Ovary (tissue), 9 donors: Measurements from ENCODE around the gene HSD17B11. TPM values are rescaled to one million over a fixed set of nuclear protein-coding genes. Genes with fewer than 3 reads are reported as not detected.
A peak's percentile ranks its signal among the peaks of the same experiment; 100 is the strongest.

Experiments used
- DNase-seq, 5 donors: peaks; one replicate each; pipeline ENCODE4 v3.0.0-alpha.2; 2019 to 2020
- H3K27ac ChIP-seq, 2 donors: fragments of 200-600 bp; one replicate each; pipeline versions ENCODE4 v1.5.1 to v1.8.0; 2019 to 2022
- H3K27me3 ChIP-seq: fragments of 200-600 bp; one replicate; pipeline ENCODE4 v1.8.0; 2022
- H3K36me3 ChIP-seq: fragments of 200-600 bp; sonication (generic); one replicate; pipeline ENCODE4 v1.5.1; 2019
- H3K4me1 ChIP-seq: one replicate; pipeline ENCODE4 v1.8.1; 2013; ENCODE audit warnings: mild to moderate bottlenecking, moderate library complexity; ENCODE audit not compliant: insufficient read depth
- H3K4me3 ChIP-seq: fragments of 200-600 bp; sonication (generic); one replicate; pipeline ENCODE4 v1.5.1; 2017
- H3K9me3 ChIP-seq, 2 donors: fragments of 200-600 bp in 1 of 2; sonication (generic) in 1 of 2; one replicate each; pipeline versions ENCODE4 v1.5.1 to v1.8.1; 2013 to 2019; ENCODE audit warnings: mild to moderate bottlenecking in 1 of 2, moderate library complexity in 1 of 2
- CTCF ChIP-seq, 3 donors: fragments of 450-650 bp in 2 of 3; fragments of 200-600 bp in 1 of 3; IDR thresholded peaks; one replicate each; pipeline versions ENCODE4 v1.5.1 to v1.8.0; 2016 to 2022; ENCODE audit warnings: antibody characterized with exemption in 3 of 3, mild to moderate bottlenecking in 1 of 3
- EP300 ChIP-seq: sonication (generic); formaldehyde crosslinking; IDR thresholded peaks from one replicate; pipeline ENCODE4 v1.6.1; 2017; ENCODE audit warnings: antibody characterized with exemption
- POLR2A ChIP-seq: fragments of 450-650 bp; IDR thresholded peaks from one replicate; pipeline ENCODE4 v1.6.1; 2017; ENCODE audit warnings: antibody characterized with exemption, mild to moderate bottlenecking, moderate library complexity
- WGBS, 3 donors: extraction: QIAGEN DNeasy Blood & Tissue Kit in 1 of 3; methylation state at CpG; one replicate each; pipeline versions ENCODE4 v1.1.5 to v1.1.7; 2013 to 2017; 5-methylcytosine and 5-hydroxymethylcytosine counted together
- intact Hi-C, 4 donors: fragments of 100-400 bp; cut with DNase I; formaldehyde crosslinking; loops; one replicate each; pipeline versions ENCODE4 v1.11.0 to v1.15.1; 2022 to 2023
- polyA plus RNA-seq, 2 donors: library from polyadenylated mRNA; stranded (reverse); fragments of 200-250 nt in 1 of 2; fragments of 350-450 nt in 1 of 2; fragmentation: Illumina TruSeq in 1 of 2; extraction: RNeasy Lipid Tissue Mini Kit (QIAGEN cat#74804) in 1 of 2; gene quantifications; one replicate each; pipeline ENCODE4 v1.2.3, GENCODE V29; 2013 to 2014
- total RNA-seq, 7 donors: library from RNA; depleted of rRNA in 2 of 7; stranded (reverse); fragments of >200 nt in 2 of 7; fragmentation: NEBNext Ultra II Directional in 3 of 7; extraction: Animal tissue kit (Norgen Biotek cat#: 25700) in 3 of 7; gene quantifications; one replicate each; pipeline versions ENCODE4 v1.1.0 to v1.2.4, GENCODE V29; 2016 to 2023
- donor health status: DM: no; HTN: no; CAD: no; lungs with moderate emphysema.
- donor health status: DM: no; HTN: no; CAD: no.
- donor health status: Bipolar disorder and iron deficiency.
- donor health status: DM: yes; HTN: yes; CAD: no.
- donor health status: DM: no; HTN: no; CAD: no.
- donor health status: DM: yes; HTN: yes; CAD: no.

The HSD17B11 gene
- total and polyA plus RNA-seq, 9 donors: 33.0 to 106 (median 51.7) TPM

- no peaks in the 10 kb centered on the region for H3K27me3 ChIP-seq
- DNase-seq: no peak
- H3K27ac ChIP-seq: no peak overlapping the region
- no peaks in the 10 kb centered on the region for H3K9me3 ChIP-seq
- H3K4me3 ChIP-seq: no peak overlapping the region
- TF ChIP-seq POLR2A (no peak), CTCF (IDR thresholded peaks at IDR 0.05) (no peak), EP300 (no peak)
- intact Hi-C loops: loop anchor here in 2 of 4 donors (5.0 kb wide), 2 partner anchors 84 to 89 kb away; no protein-coding TSS in a partner anchor
- H3K36me3 ChIP-seq: no peaks in the 10 kb centered on the region
- WGBS, 3 donors: 67 to 75% (median 74%) methylated on average over 2 of the region's 2 CpGs
- no peaks in the 10 kb centered on the region for H3K4me1 ChIP-seq
Measured at GRCh38 chr4:87377816-87378215, 13.2 kb downstream of the HSD17B11 start.

GRCh38 chr4:87375719-87376291, 15.2 kb downstream of the HSD17B11 start:
- H3K36me3 ChIP-seq: no peaks in the 10 kb centered on the region
- DNase-seq: peak in 3 of 5 donors; percentile 21 to 55 (median 37)
- intact Hi-C loops: loop anchor here in 2 of 4 donors (5.0 kb wide), 2 partner anchors 86 to 91 kb away; no protein-coding TSS in a partner anchor

DNA sequence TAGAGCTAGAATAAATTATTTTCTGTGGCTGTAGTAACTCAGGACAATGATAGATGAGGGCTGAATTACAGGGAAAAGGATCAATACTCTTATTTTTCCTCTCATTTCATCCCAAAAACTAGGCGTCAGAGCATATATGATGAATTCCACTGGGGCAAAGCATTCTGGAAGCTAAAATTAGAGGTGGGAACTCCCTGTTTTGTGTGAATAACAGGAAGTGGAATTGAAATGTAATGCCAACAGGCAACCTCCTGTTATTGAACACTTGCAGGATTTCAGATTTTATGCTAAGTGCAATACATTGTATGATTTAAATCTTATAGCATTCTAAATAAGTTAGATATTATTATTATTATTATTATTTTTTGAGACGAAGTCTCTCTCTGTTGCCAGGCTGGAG, 20.9 kb downstream of the HSD17B11 start:
- intact Hi-C loops: loop anchor here in 1 of 4 donors (5.0 kb wide), 1 partner anchor 467 kb away; no protein-coding TSS in a partner anchor
- Histone ChIP-seq H3K4me1 (no peaks in the 10 kb centered on the region), H3K4me3 (no peak overlapping the region), H3K9me3 (no peaks in the 10 kb centered on the region), H3K27ac (no peak overlapping the region), H3K36me3 (no peaks in the 10 kb centered on the region), H3K27me3 (no peaks in the 10 kb centered on the region)
- TF ChIP-seq CTCF (IDR thresholded peaks at IDR 0.05) (no peak), EP300 (no peak), POLR2A (no peak)
- 81 to 91% (median 81%) methylated on average over 2 of the region's 2 CpGs for WGBS, 3 donors
- no peak for DNase-seq

More at GRCh38 chr4:87375719-87376291, 15.2 kb downstream of the HSD17B11 start:
- no peak overlapping the region for H3K4me3 ChIP-seq
- no peaks in the 10 kb centered on the region for H3K27me3 ChIP-seq
- 39 to 51% (median 44%) methylated on average over 4 of the region's 4 CpGs for WGBS, 3 donors
- no peaks in the 10 kb centered on the region for H3K4me1 ChIP-seq
- no peak for TF ChIP-seq POLR2A
- peak; percentile 65 to 68 (median 67) for TF ChIP-seq CTCF (IDR thresholded peaks at IDR 0.05)
- H3K27ac ChIP-seq: no peak overlapping the region
- H3K9me3 ChIP-seq: no peaks in the 10 kb centered on the region

DNA sequence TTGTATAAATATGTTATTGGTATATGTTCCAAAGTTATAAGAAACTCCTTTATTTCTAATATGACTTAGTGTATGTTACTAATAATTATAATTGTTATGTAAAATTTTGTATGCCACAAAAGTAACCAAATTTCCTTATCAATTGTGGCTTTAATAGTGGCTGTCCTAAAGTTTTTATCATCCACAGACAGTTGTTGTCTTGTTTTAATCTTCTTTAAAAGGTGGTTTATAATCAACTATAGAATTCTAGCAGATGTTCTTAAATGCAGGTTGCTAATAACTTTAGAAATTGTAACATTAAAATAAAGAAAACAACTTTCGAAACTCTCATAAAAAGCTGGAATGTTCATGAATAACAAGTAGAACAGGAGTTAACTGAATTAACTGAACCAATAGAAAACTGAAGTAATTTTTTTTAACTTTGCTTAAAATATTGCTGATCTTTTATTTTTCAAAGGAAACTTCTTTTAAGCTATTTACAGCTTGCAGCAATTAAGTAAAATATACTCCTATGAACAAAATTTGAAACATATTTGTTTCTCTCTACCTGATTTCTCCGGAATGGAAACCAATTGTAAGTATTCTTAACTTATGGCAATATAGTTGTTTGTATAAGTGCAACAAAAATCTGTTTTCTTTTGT, 24.3 kb downstream of the HSD17B11 start:
- 93 to 99% (median 95%) methylated on average over 2 of the region's 2 CpGs for WGBS, 3 donors
- intact Hi-C loops: loop anchor here in 1 of 4 donors (10.0 kb wide), 1 partner anchor 478 kb away; no protein-coding TSS in a partner anchor
- H3K9me3 ChIP-seq: no peaks in the 10 kb centered on the region
- no peak for DNase-seq
- H3K27me3 ChIP-seq: no peaks in the 10 kb centered on the region
- no peaks in the 10 kb centered on the region for H3K4me1 ChIP-seq
- no peak for TF ChIP-seq EP300
- no peak for TF ChIP-seq CTCF (IDR thresholded peaks at IDR 0.05)
- TF ChIP-seq POLR2A: no peak
- H3K4me3 ChIP-seq: no peak overlapping the region
- H3K36me3 ChIP-seq: no peaks in the 10 kb centered on the region
- no peak overlapping the region for H3K27ac ChIP-seq
